A673 (cell line): Measurements from ENCODE around the gene PRKACB. TPM values are rescaled to one million over a fixed set of nuclear protein-coding genes. Genes with fewer than 3 reads are reported as not detected.

Experiments used
- BruUV-seq: library from RNA; stranded (reverse); fragments of 400-500 nt; replicated peaks from 2 replicates; lab custom pipeline; 2021; lab: Mats Ljungman, UMichigan
- CTCF ChIA-PET: fragments of 300-600 bp; sonication (Branson Sonifier 250); formaldehyde crosslinking; loops from one replicate; lab custom pipeline; 2022; ENCODE audit warnings: antibody characterized with exemption; lab: Charles Lee
- POLR2A ChIA-PET: fragments of 300-600 bp; sonication (Branson Sonifier 250); formaldehyde crosslinking; loops from one replicate; lab custom pipeline; 2022; ENCODE audit warnings: antibody characterized with exemption; ENCODE audit not compliant: low non-redundant PET; lab: Charles Lee
- DNase-seq: peaks from one replicate; pipeline ENCODE4 v3.0.0-alpha.2; 2015; ENCODE audit warnings: low spot score
- H3K27ac ChIP-seq: fragments of 200-600 bp; sonication (generic); 2 replicates; pipeline ENCODE4 v1.5.1; 2016; ENCODE audit warnings: mixed run types, low read depth, mild to moderate bottlenecking, mixed read lengths, antibody characterized with exemption, low read length; ENCODE audit not compliant: poor library complexity, severe bottlenecking
- H3K27me3 ChIP-seq: fragments of 200-600 bp; sonication (generic); replicated peaks from 2 replicates; pipeline ENCODE4 v1.6.1; 2017; ENCODE audit warnings: mixed run types, low read depth, mild to moderate bottlenecking, mixed read lengths, antibody characterized with exemption, low read length; ENCODE audit not compliant: insufficient read depth, poor library complexity
- H3K36me3 ChIP-seq: fragments of 200-600 bp; sonication (generic); 2 replicates; pipeline ENCODE4 v1.6.1; 2016; ENCODE audit warnings: mixed run types, mild to moderate bottlenecking, mixed read lengths, antibody characterized with exemption, low read length; ENCODE audit not compliant: insufficient read depth, poor library complexity, severe bottlenecking
- H3K4me1 ChIP-seq: fragments of 200-600 bp; sonication (generic); 2 replicates; pipeline ENCODE4 v1.6.1; 2017; ENCODE audit warnings: mixed run types, mild to moderate bottlenecking, mixed read lengths, antibody characterized with exemption, low read length; ENCODE audit not compliant: insufficient read depth, poor library complexity, severe bottlenecking
- H3K4me3 ChIP-seq: fragments of 200-600 bp; sonication (generic); 2 replicates; pipeline ENCODE4 v1.5.1; 2016; ENCODE audit warnings: low read depth, mixed run types, mild to moderate bottlenecking, mixed read lengths, low read length; ENCODE audit not compliant: poor library complexity, severe bottlenecking
- H3K9me3 ChIP-seq: fragments of 200-600 bp; sonication (generic); 2 replicates; pipeline ENCODE4 v1.6.1; 2016; ENCODE audit warnings: mixed run types, low read depth, mild to moderate bottlenecking, mixed read lengths, antibody characterized with exemption, low read length; ENCODE audit not compliant: poor library complexity, severe bottlenecking
- EZH2 ChIP-seq: fragments of 200-600 bp; sonication (generic); IDR thresholded peaks from 2 replicates; pipeline ENCODE4 v1.6.1; 2017; ENCODE audit warnings: borderline replicate concordance, low read depth, mild to moderate bottlenecking, mixed read lengths, antibody characterized with exemption, low read length; ENCODE audit not compliant: poor library complexity, severe bottlenecking
- intact Hi-C: fragments of 100-400 bp; cut with micrococcal nuclease; formaldehyde crosslinking; loops from one replicate; pipeline ENCODE4 v1.10.0; 2022; ENCODE audit not compliant: unreplicated experiment
- total RNA-seq: library from RNA; stranded (reverse); gene quantifications from 2 replicates; pipeline ENCODE4 v1.2.3, GENCODE V29; 2021
- TF ChIP-seq, protein P1 (sequence below): fragments of 300-800, 200-600 bp; sonication (generic); conservative IDR thresholded peaks from 2 replicates; pipeline ENCODE4 v1.5.1; 2017; ENCODE audit warnings: low read depth, mild to moderate bottlenecking, antibody characterized with exemption, low read length, moderate library complexity, mixed read lengths

Gene PRKACB
- total RNA-seq, 1 experiment from 2014 or later: 39.6 TPM

DNA sequence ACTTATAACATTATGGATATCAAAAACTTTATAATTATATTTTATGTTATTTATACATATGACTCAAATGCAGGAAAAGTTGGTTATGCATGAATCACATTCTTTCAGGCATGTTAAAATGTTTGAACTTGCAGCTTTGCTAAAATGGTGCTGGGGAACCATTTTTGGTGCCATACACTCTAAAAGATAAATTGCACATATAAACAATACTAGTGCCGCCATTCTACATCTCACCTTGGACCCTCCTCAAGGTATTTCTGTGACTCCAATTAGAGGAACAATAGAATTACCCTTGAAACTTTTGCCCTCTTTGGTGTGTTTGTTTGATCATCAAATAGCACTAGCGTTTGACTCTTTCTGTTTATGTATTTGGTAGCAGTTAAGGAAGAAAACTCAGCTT, 997 bp downstream of the PRKACB start:
- Histone ChIP-seq H3K36me3 (no peaks in the 10 kb centered on the region), H3K4me3 (peak overlapping the region; percentile 2), H3K9me3 (no peaks in the 10 kb centered on the region), H3K27ac (no peak overlapping the region), H3K4me1 (peaks cover 17% of the 10 kb centered on the region), H3K27me3 (no peaks in the 10 kb centered on the region)
- intact Hi-C loops: no loop called here
- ChIA-PET POLR2A (no interaction called here), CTCF (interaction anchor here (1.4 kb wide), 1 partner anchor 627 kb away, joined by 5 read pairs; no protein-coding TSS in a partner anchor)
- BruUV-seq: no TSS peak
- no peak for TF ChIP-seq EZH2
- TF ChIP-seq, protein P1, sequence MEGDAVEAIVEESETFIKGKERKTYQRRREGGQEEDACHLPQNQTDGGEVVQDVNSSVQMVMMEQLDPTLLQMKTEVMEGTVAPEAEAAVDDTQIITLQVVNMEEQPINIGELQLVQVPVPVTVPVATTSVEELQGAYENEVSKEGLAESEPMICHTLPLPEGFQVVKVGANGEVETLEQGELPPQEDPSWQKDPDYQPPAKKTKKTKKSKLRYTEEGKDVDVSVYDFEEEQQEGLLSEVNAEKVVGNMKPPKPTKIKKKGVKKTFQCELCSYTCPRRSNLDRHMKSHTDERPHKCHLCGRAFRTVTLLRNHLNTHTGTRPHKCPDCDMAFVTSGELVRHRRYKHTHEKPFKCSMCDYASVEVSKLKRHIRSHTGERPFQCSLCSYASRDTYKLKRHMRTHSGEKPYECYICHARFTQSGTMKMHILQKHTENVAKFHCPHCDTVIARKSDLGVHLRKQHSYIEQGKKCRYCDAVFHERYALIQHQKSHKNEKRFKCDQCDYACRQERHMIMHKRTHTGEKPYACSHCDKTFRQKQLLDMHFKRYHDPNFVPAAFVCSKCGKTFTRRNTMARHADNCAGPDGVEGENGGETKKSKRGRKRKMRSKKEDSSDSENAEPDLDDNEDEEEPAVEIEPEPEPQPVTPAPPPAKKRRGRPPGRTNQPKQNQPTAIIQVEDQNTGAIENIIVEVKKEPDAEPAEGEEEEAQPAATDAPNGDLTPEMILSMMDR: no peak
- DNase-seq: no peak

DNA sequence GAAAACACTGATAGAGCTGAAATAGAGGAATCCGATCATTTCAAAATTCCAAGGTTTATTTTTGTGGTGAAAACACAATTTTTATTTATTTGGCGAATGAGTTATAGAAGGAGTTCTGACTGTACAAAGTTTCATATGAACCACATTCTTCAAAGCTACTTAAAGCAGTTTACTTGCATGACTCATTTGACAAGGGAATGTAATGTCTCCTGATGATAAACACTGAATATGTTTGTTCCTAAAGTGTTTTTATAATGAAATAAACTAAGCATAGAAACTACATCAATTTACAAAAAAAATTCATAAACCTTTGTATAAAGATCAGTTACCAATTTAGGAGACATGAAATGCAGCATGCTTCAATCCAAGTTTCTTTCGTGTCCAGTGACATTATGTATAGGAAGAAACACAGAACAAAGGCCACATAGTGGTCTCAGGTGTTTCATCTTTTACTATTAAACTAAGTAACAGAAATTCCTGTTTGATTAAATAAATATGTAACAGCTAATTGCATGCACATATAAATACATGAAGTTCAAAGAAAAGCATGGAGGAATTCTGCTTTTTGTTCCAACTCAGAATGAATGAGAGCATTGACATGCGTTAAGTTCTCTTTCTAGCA, 2.5 kb downstream of the PRKACB start:
- H3K36me3 ChIP-seq: no peaks in the 10 kb centered on the region
- no peak overlapping the region for H3K27ac ChIP-seq
- no peaks in the 10 kb centered on the region for H3K27me3 ChIP-seq
- ChIA-PET POLR2A (no interaction called here), CTCF (no interaction called here)
- no peak for DNase-seq
- peaks cover 17% of the 10 kb centered on the region for H3K4me1 ChIP-seq
- H3K9me3 ChIP-seq: no peaks in the 10 kb centered on the region
- TF ChIP-seq, protein P1: no peak
- TF ChIP-seq EZH2: no peak
- H3K4me3 ChIP-seq: no peak overlapping the region
- BruUV-seq: no TSS peak
- intact Hi-C loops: no loop called here

DNA sequence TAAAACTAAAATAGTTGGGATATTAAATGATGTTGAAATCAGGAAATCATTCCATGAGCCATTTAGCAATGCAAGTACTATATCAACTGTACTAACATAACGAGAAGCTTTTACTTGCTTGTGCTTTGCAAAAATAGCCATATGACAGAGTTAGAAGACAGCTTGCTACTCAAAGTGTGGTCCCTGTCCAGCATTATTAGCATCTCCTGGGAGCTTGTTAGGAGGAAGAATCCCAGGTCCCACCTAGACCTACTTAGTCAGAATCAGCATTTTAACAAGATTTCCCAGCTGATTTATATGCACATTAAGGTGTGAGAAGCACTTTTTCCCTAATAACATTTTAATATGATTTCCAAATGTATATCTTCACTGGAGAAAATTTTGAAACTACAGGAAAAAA, 4.7 kb downstream of the PRKACB start:
- H3K27ac ChIP-seq: no peak overlapping the region
- no peak for DNase-seq
- H3K9me3 ChIP-seq: no peaks in the 10 kb centered on the region
- ChIA-PET POLR2A (no interaction called here), CTCF (no interaction called here)
- H3K4me1 ChIP-seq: peaks cover 14% of the 10 kb centered on the region
- H3K27me3 ChIP-seq: no peaks in the 10 kb centered on the region
- no peak for TF ChIP-seq EZH2
- TF ChIP-seq, protein P1: no peak
- no TSS peak for BruUV-seq
- intact Hi-C loops: no loop called here
- no peak overlapping the region for H3K4me3 ChIP-seq
- H3K36me3 ChIP-seq: no peaks in the 10 kb centered on the region
